22Rv1 (cell line): Measurements from ENCODE around the gene MTERF4.
"Not testable (repeated sequence)": the region's sequence is repeated elsewhere in the genome, so short reads cannot be mapped to it uniquely, and the experiment has no call there.

ENCODE experiments used
- ZFX ChIP-seq: fragments of 450-650 bp; IDR thresholded peaks from 2 replicates; pipeline ENCODE4 v1.6.1; 2017; ENCODE audit warnings: antibody characterized with exemption, borderline replicate concordance
- TF ChIP-seq, protein P1 (sequence below): fragments of 450-650 bp; IDR thresholded peaks from 2 replicates; pipeline ENCODE4 v1.5.1; 2017; ENCODE audit warnings: mild to moderate bottlenecking

- TF ChIP-seq, protein P1, sequence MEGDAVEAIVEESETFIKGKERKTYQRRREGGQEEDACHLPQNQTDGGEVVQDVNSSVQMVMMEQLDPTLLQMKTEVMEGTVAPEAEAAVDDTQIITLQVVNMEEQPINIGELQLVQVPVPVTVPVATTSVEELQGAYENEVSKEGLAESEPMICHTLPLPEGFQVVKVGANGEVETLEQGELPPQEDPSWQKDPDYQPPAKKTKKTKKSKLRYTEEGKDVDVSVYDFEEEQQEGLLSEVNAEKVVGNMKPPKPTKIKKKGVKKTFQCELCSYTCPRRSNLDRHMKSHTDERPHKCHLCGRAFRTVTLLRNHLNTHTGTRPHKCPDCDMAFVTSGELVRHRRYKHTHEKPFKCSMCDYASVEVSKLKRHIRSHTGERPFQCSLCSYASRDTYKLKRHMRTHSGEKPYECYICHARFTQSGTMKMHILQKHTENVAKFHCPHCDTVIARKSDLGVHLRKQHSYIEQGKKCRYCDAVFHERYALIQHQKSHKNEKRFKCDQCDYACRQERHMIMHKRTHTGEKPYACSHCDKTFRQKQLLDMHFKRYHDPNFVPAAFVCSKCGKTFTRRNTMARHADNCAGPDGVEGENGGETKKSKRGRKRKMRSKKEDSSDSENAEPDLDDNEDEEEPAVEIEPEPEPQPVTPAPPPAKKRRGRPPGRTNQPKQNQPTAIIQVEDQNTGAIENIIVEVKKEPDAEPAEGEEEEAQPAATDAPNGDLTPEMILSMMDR: not testable (repeated sequence)
- TF ChIP-seq ZFX: not testable (repeated sequence)
Measured at GRCh38 chr2:241104611-241105010, 2.5 kb upstream of the MTERF4 start.
